Lower leg skin (tissue), 4 donors: ENCODE results near the gene LNX1. TPM values are rescaled to one million over a fixed set of nuclear protein-coding genes. Genes with fewer than 3 reads are reported as not detected.

Experiments
- DNase-seq, 2 donors: peaks; one replicate each; pipeline ENCODE4 v3.0.0-alpha.2; 2019; ENCODE audit warnings: low spot score in 2 of 2
- H3K4me3 ChIP-seq: fragments of 200-600 bp; sonication (generic); 2 replicates; pipeline ENCODE4 v1.5.1; 2017; ENCODE audit warnings: mild to moderate bottlenecking, low read depth; ENCODE audit not compliant: poor library complexity, severe bottlenecking
- POLR2A ChIP-seq, 2 donors: fragments of 450-650 bp; IDR thresholded peaks; one replicate each; pipeline ENCODE4 v1.6.1; 2016 to 2017; ENCODE audit warnings: antibody characterized with exemption in 2 of 2, mild to moderate bottlenecking in 1 of 2, moderate library complexity in 1 of 2
- WGBS, 2 donors: methylation state at CpG; one replicate each; pipeline ENCODE4 v1.1.5; 2018; 5-methylcytosine and 5-hydroxymethylcytosine counted together
- intact Hi-C: fragments of 100-400 bp; cut with DNase I; formaldehyde crosslinking; loops from one replicate; pipeline ENCODE4 v1.15.0; 2023; ENCODE audit warnings: low total_unique reads
- total RNA-seq, 4 donors: library from RNA; depleted of rRNA; stranded (reverse); fragments of >200 nt; gene quantifications; one replicate each; pipeline ENCODE4 v1.1.0, GENCODE V29; 2016
- TF ChIP-seq, protein P1 (sequence below), 3 donors: fragments of 450-650 bp; IDR thresholded peaks; one replicate each; pipeline ENCODE4 v1.5.1; 2016; ENCODE audit warnings: antibody characterized with exemption in 3 of 3, mild to moderate bottlenecking in 3 of 3, moderate library complexity in 2 of 3

Gene LNX1
- total RNA-seq, 4 donors from 2014 or later, result 37.0 to 79.9 (median 49.5) TPM

DNA sequence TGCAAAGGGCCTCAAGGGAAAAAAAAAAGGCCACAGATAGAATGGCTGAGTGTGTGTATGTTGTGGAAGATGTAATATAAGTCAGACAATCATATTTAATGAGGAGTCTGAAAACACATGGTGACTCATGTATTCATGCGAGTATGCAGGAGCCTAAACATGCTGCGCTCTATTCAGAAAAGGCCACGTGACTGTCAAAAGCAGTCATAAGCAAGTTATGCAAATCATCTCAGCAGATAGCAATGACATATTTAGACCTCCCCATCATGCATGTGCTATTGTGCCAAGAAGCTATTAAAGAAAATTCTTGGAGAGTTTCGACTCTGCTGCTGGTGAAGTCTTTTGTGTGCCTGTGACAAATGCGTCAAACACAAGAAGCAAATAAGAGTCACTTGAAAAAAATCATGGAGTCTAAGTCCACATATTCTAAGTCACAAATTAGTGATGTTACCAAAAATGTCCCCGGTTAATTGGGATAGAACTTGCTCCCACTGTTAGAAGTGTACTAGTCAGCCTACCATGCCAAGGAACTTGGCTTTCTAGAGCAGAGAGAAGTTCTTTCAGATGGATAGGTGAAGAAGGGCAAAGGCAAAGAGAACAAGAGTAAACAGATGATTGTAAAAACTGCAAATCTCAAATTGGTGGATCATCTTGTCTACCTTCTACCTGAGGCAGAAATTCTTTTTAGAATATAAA is 5.0 kb downstream of the LNX1 start:
- WGBS, 2 donors, result 34 to 43% methylated on average over 6 of the region's 6 CpGs
- no peak overlapping the region for H3K4me3 ChIP-seq
- intact Hi-C loops, result no loop called here
- DNase-seq, result no peak
- TF ChIP-seq, protein P1, sequence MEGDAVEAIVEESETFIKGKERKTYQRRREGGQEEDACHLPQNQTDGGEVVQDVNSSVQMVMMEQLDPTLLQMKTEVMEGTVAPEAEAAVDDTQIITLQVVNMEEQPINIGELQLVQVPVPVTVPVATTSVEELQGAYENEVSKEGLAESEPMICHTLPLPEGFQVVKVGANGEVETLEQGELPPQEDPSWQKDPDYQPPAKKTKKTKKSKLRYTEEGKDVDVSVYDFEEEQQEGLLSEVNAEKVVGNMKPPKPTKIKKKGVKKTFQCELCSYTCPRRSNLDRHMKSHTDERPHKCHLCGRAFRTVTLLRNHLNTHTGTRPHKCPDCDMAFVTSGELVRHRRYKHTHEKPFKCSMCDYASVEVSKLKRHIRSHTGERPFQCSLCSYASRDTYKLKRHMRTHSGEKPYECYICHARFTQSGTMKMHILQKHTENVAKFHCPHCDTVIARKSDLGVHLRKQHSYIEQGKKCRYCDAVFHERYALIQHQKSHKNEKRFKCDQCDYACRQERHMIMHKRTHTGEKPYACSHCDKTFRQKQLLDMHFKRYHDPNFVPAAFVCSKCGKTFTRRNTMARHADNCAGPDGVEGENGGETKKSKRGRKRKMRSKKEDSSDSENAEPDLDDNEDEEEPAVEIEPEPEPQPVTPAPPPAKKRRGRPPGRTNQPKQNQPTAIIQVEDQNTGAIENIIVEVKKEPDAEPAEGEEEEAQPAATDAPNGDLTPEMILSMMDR (IDR thresholded peaks at IDR 0.05), result no peak
- no peak for TF ChIP-seq POLR2A (IDR thresholded peaks at IDR 0.05)

GRCh38 chr4:53584658-53585057 is 6.6 kb downstream of the LNX1 start:
- no peak overlapping the region for H3K4me3 ChIP-seq
- intact Hi-C loops, result no loop called here
- TF ChIP-seq, protein P1 (IDR thresholded peaks at IDR 0.05), result no peak
- no peak for TF ChIP-seq POLR2A (IDR thresholded peaks at IDR 0.05)
- 82 to 83% methylated on average over 4 of the region's 4 CpGs for WGBS, 2 donors
- DNase-seq, result no peak

DNA sequence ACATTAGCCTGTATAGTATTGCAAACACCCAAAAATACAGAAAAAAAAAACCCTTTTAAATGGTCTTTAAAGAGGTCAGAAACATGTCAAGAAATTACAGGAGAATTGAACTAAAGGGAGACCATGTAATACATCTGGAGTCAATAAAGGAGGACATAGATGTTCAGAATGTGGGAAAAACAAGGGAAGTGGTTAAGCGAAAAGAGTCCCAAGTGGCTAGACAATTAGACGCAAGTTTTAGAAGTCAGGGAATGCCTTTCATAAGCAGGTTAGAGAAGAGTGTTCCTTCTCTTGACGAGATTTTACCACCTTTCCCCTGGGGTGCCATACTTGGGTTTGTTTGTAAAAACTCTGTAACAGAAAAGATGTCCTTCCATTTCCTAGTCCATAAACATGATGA is 7.8 kb downstream of the LNX1 start:
- no peak overlapping the region for H3K4me3 ChIP-seq
- no peak for TF ChIP-seq POLR2A (IDR thresholded peaks at IDR 0.05)
- TF ChIP-seq, protein P1 (IDR thresholded peaks at IDR 0.05), result no peak
- 66 to 77% methylated on average over 3 of the region's 3 CpGs for WGBS, 2 donors
- intact Hi-C loops, result no loop called here
- DNase-seq, result no peak

- TF ChIP-seq, protein P1 (IDR thresholded peaks at IDR 0.05), result no peak
- TF ChIP-seq POLR2A (IDR thresholded peaks at IDR 0.05), result no peak
- intact Hi-C loops, result no loop called here
- WGBS, 2 donors, result 65% methylated on average over 4 of the region's 4 CpGs
- H3K4me3 ChIP-seq, result no peak overlapping the region
- DNase-seq, result no peak
Measured at GRCh38 chr4:53582194-53582593, 9.1 kb downstream of the LNX1 start.

GRCh38 chr4:53580274-53580673 is 11.0 kb downstream of the LNX1 start:
- 79 to 83% methylated on average over 3 of the region's 3 CpGs for WGBS, 2 donors
- intact Hi-C loops, result no loop called here
- H3K4me3 ChIP-seq, result no peak overlapping the region
- DNase-seq, result no peak
- TF ChIP-seq POLR2A (IDR thresholded peaks at IDR 0.05), result no peak
- TF ChIP-seq, protein P1 (IDR thresholded peaks at IDR 0.05), result no peak

GRCh38 chr4:53579826-53580225 is 11.5 kb downstream of the LNX1 start:
- TF ChIP-seq, protein P1 (IDR thresholded peaks at IDR 0.05), result no peak
- no peak for TF ChIP-seq POLR2A (IDR thresholded peaks at IDR 0.05)
- DNase-seq, result no peak
- intact Hi-C loops, result no loop called here
- WGBS, 2 donors, result 72 to 73% methylated on average over 3 of the region's 3 CpGs
- no peak overlapping the region for H3K4me3 ChIP-seq
